Measurements from ENCODE around the gene LRRC8B.

- TF ChIP-seq CTCF (IDR thresholded peaks at IDR 0.05): no peak
- TF ChIP-seq POLR2A (IDR thresholded peaks at IDR 0.05): no peak
Measured at GRCh38 chr1:89574621-89575020, 50.0 kb downstream of the LRRC8B start.
